ENCODE data around the gene SRPX.

The SRPX gene

GRCh38 chrX:38249965-38250364 is 29.3 kb upstream of the SRPX start:
- no peak for TF ChIP-seq CREB5 (CRISPR knock-in tag; IDR thresholded peaks at IDR 0.05; ENCODE audit: low read depth)
- no peak for TF ChIP-seq POU6F1 (CRISPR knock-in tag; IDR thresholded peaks at IDR 0.05; ENCODE audit: borderline replicate concordance, low read depth)
- TF ChIP-seq ISL1 (CRISPR knock-in tag; IDR thresholded peaks at IDR 0.05): no peak
- TF ChIP-seq TOX (CRISPR knock-in tag; IDR thresholded peaks at IDR 0.05; ENCODE audit: borderline replicate concordance): no peak
- no peak for TF ChIP-seq RARB (CRISPR knock-in tag; IDR thresholded peaks at IDR 0.05)
- no peak for TF ChIP-seq ZFP3 (CRISPR knock-in tag; IDR thresholded peaks at IDR 0.05)
- no peak for TF ChIP-seq ZNF8 (CRISPR knock-in tag; IDR thresholded peaks at IDR 0.05)
- no peak for TF ChIP-seq PPARA (CRISPR knock-in tag; IDR thresholded peaks at IDR 0.05; ENCODE audit: borderline replicate concordance)
- TF ChIP-seq BACH2 (CRISPR knock-in tag; IDR thresholded peaks at IDR 0.05; ENCODE audit: borderline replicate concordance): no peak
- TF ChIP-seq SNAI2 (CRISPR knock-in tag; IDR thresholded peaks at IDR 0.05): no peak
- no peak for TF ChIP-seq ESRRG (CRISPR knock-in tag; IDR thresholded peaks at IDR 0.05)
- no peak for ATAC-seq

GRCh38 chrX:38247051-38247450 is 26.4 kb upstream of the SRPX start:
- no peak for TF ChIP-seq ZFP30 (CRISPR knock-in tag; IDR thresholded peaks at IDR 0.05)
- TF ChIP-seq TOX (CRISPR knock-in tag; IDR thresholded peaks at IDR 0.05; ENCODE audit: borderline replicate concordance): no peak
- TF ChIP-seq CREB5 (CRISPR knock-in tag; IDR thresholded peaks at IDR 0.05; ENCODE audit: low read depth): no peak
- no peak for TF ChIP-seq TCF4 (CRISPR knock-in tag; IDR thresholded peaks at IDR 0.05; ENCODE audit: borderline replicate concordance)
- no peak for TF ChIP-seq ESRRG (CRISPR knock-in tag; IDR thresholded peaks at IDR 0.05)
- TF ChIP-seq RARB (CRISPR knock-in tag; IDR thresholded peaks at IDR 0.05): no peak
- TF ChIP-seq CSRNP3 (CRISPR knock-in tag; IDR thresholded peaks at IDR 0.05): no peak
- TF ChIP-seq PATZ1 (CRISPR knock-in tag; IDR thresholded peaks at IDR 0.05; ENCODE audit: borderline replicate concordance): no peak
- TF ChIP-seq GLIS3 (CRISPR knock-in tag; IDR thresholded peaks at IDR 0.05): no peak
- no peak for TF ChIP-seq ZNF565 (CRISPR knock-in tag; conservative IDR thresholded peaks at IDR 0.05; ENCODE audit: low read depth)
- TF ChIP-seq ARNTL (CRISPR knock-in tag; IDR thresholded peaks at IDR 0.05; ENCODE audit: borderline replicate concordance, low read depth): no peak
- ATAC-seq: no peak

- ATAC-seq: no peak
- TF ChIP-seq GLIS3 (CRISPR knock-in tag; IDR thresholded peaks at IDR 0.05): no peak
- no peak for TF ChIP-seq SNAI2 (CRISPR knock-in tag; IDR thresholded peaks at IDR 0.05)
- TF ChIP-seq ZNF565 (CRISPR knock-in tag; conservative IDR thresholded peaks at IDR 0.05; ENCODE audit: low read depth): no peak
- no peak for TF ChIP-seq ISL1 (CRISPR knock-in tag; IDR thresholded peaks at IDR 0.05)
- no peak for TF ChIP-seq CSDC2 (CRISPR knock-in tag; IDR thresholded peaks at IDR 0.05)
- TF ChIP-seq TOX (CRISPR knock-in tag; IDR thresholded peaks at IDR 0.05; ENCODE audit: borderline replicate concordance): no peak
Measured at GRCh38 chrX:38240541-38240940, 19.9 kb upstream of the SRPX start.

GRCh38 chrX:38236901-38237615 is 16.4 kb upstream of the SRPX start:
- no peak for ATAC-seq
- no peak for TF ChIP-seq TOX (CRISPR knock-in tag; IDR thresholded peaks at IDR 0.05; ENCODE audit: borderline replicate concordance)
- TF ChIP-seq SNAI2 (CRISPR knock-in tag; IDR thresholded peaks at IDR 0.05): no peak
- TF ChIP-seq CSRNP3 (CRISPR knock-in tag; IDR thresholded peaks at IDR 0.05): no peak
- TF ChIP-seq PATZ1 (CRISPR knock-in tag; IDR thresholded peaks at IDR 0.05; ENCODE audit: borderline replicate concordance): no peak
- TF ChIP-seq RARB (CRISPR knock-in tag; IDR thresholded peaks at IDR 0.05): no peak
- no peak for TF ChIP-seq BACH2 (CRISPR knock-in tag; IDR thresholded peaks at IDR 0.05; ENCODE audit: borderline replicate concordance)
- no peak for TF ChIP-seq ARNTL (CRISPR knock-in tag; IDR thresholded peaks at IDR 0.05; ENCODE audit: borderline replicate concordance, low read depth)
- no peak for TF ChIP-seq ZFP3 (CRISPR knock-in tag; IDR thresholded peaks at IDR 0.05)
- TF ChIP-seq ZNF70 (CRISPR knock-in tag; IDR thresholded peaks at IDR 0.05): no peak
- no peak for TF ChIP-seq GLIS3 (CRISPR knock-in tag; IDR thresholded peaks at IDR 0.05)
